ENCODE measurements around the gene RAB17. TPM values are rescaled to one million over a fixed set of nuclear protein-coding genes. Genes with fewer than 3 reads are reported as not detected.
A peak's percentile ranks its signal among the peaks of the same experiment; 100 is the strongest.

RAB17 gene
- total RNA-seq, 1 experiment from 2014 or later, result not detected

GRCh38 chr2:237581326-237581725 is 9.2 kb downstream of the RAB17 start:
- no peak for DNase-seq (ENCODE audit: low read depth)

DNA sequence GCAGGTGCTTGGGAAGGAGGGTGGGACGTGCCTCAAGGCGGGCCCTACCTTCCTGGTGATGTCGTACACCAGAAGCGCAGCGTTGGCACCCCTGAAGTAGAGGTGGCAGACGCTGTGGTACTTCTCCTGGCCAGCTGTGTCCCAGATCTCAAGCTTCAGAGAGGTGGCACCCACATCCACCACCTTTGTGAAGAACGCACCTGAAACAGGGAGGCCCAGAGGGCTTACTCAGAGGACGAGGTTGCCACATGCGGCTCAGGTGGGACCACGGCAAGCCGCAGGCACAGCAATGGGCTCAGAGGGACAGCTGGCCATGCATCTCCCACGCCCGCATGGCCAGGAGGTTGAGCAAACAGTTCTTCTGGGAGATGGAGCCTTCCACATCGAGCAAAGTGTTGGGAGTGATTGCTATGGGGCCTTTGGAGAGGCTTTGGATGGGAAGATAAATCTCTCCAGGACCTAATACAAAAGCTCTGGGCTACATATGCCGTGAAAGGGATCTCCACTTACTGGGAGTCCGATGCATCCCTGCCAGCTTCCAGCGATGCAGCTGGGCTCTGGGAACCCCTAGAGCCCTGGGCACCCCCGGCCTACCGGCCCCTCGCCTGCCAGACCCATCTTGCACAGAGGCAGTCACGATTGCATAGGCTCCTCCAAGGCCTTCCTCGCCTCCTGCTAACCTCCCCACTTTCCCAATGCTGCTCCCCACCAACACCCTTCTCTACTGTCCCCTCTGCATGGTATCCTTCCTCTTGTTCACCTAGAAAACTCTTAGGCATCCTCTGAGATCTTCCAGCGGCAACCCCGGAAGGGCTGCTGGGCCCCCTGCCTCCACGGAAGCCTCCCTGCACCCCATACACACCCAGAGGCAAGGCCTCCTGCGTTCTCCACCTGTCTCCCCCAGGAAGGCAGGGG is 12.3 kb downstream of the RAB17 start:
- no peak for DNase-seq (ENCODE audit: low read depth)

GRCh38 chr2:237577458-237577857 is 13.1 kb downstream of the RAB17 start:
- DNase-seq (ENCODE audit: low read depth), result no peak

GRCh38 chr2:237576974-237577373 is 13.6 kb downstream of the RAB17 start:
- no peak for DNase-seq (ENCODE audit: low read depth)

DNA sequence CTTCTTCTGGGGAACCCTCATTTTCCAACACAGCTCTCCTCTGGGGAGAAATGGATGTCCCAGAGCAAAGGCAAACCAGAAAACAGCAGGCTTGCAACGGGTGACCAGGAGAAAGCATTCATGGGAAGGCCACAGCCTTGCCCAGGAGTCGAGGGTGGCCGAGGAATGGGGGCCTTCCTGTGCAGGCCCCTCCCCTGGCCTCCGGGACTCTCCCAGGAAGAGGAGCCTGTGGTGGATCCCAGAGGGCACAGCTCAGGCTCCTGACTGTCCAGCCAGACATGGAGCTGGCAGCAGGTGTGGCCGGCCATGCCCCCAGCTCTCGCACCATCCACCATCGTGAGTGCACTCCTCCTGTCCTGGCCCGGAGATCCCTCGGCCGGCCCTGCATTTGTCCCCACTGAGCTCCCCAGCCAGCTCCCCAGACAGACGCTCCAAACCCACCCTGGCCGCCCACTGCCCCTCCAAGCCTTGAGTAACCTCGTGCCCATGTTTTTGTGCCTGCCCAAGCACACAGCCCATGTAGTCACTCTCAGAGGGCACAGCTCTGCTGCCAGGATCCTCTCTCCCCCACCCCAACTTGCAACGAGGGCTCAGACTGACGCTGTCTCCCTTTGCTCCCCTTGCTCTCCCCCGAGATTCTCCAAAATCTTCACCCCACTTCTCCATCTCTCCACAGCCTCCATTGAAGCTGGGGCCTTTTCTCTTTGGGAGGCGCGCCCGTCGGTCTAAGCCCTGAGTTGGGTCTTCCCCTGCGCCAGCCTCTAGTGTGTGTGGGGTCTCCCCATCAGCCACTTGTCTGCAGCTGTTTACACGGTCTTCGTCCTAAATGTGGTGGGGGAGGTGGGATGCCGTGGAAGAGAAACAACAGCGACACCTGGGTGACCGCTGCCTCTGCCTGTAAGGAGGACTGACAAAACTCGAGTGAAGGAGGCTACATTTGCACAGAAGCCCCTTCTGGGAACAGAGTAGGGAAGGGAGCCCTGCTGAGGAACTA is 14.4 kb downstream of the RAB17 start:
- no peak for DNase-seq (ENCODE audit: low read depth)

- DNase-seq (ENCODE audit: low read depth), result peak; percentile 27
Observed at GRCh38 chr2:237574894-237575868, 15.4 kb downstream of the RAB17 start.

DNA sequence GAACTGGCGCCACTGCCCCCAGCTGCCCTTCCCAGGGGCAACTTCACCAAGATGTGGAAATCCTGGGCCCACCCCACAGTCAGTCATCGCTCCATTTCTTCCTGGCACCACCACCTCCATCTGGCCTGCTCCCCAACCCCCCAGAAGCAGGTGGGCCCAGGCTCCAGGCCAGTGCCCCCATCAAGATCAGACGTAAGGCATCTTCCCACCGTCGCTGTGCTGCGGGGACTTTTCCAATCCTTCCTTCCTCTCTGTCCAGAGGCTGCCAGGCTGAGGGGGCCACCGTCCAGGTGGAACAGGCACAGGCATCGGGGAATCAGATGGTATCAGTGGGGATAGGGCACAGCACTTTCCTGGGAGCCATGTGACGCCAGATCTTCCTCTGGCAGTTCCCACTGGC is 16.1 kb downstream of the RAB17 start:
- DNase-seq (ENCODE audit: low read depth), result no peak

GRCh38 chr2:237573721-237574415 is 16.7 kb downstream of the RAB17 start:
- DNase-seq (ENCODE audit: low read depth), result no peak

DNA sequence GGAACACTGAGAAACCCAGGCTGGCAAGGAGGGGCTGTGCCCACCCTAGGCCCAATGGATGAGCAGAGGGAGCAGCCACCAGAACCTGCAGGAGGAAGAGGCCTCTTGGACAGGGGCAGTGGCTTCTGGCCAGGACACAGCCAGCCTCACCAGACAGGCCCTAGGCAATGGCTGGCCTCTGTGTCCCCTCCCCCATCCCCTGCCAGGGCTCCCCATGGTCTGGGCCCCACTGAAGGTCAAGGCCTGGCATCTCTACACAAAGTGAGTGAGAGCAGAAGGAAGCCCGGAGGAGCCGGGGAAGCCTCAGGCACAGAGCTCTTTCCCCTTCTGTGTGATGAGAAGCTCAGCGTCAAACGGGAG is 17.8 kb downstream of the RAB17 start:
- no peak for DNase-seq (ENCODE audit: low read depth)

GRCh38 chr2:237572021-237572741 is 18.4 kb downstream of the RAB17 start:
- peak; percentile 81 for DNase-seq (ENCODE audit: low read depth)

GRCh38 chr2:237571551-237571950 is 19.0 kb downstream of the RAB17 start:
- no peak for DNase-seq (ENCODE audit: low read depth)

- no peak for DNase-seq (ENCODE audit: low read depth)
Observed at GRCh38 chr2:237570776-237571335, 19.7 kb downstream of the RAB17 start.

DNA sequence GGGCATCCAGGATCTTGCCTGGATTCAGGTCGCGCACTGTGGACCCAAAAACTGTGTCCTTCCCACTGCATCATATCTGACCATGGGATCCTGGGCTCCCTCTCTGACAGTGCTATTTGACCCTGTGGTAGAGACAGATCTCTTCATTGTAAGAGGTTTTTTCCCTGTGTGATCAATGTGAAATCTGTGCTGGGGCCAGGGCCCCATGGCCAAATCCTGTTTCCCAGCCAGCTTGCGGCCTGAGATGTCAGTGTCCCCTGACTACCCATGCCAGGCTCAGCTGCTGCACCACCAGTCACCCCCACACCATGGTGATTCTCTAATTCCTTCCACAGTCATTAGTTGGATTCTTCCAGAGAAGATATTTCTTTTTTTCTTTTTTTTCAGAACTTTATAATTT is 20.6 kb downstream of the RAB17 start:
- no peak for DNase-seq (ENCODE audit: low read depth)

DNA sequence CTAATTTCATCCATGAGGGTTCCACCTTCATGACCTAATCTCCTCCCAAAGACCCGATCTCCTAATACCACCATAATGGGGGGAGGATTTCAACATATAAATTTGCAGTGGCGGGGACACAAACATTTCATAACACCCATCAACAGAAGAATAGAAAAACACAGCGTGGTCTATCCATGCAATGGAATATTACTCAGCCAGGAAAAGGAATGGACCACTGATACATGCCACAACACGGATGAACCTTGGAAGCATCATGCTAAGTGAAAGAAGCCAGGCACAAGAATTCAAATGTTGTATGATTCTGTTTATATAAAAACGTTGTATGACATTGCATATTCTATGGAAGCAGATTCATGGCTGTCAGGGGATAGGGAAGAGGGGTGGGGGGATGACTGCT is 21.5 kb downstream of the RAB17 start:
- no peak for DNase-seq (ENCODE audit: low read depth)

DNA sequence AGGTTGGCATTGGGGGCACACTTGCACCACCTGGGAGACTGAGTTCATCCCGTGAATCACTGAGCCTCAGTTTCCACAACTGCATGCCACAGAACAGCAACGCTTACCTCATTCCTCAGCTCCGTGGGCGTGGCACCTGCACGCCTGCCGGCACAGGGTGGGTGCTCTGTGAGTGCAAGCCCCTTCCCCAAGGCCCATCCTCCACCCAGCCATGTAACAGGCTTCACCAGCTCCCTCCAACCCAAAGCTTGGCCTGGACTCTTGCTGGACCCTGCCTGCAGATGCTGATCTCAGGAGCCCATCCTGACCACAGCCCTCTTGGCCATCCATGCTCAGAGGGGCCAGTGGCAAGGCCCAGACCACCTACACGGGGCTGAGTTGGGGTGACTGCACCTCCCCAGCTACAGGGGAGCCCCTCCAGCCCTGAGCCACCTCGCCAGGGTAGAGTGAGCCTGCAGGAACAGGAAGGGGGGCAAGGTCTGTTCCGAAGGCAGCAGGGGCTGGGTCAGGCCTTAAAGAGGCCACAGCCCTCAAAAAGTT is 22.3 kb downstream of the RAB17 start:
- DNase-seq (ENCODE audit: low read depth), result no peak

DNA sequence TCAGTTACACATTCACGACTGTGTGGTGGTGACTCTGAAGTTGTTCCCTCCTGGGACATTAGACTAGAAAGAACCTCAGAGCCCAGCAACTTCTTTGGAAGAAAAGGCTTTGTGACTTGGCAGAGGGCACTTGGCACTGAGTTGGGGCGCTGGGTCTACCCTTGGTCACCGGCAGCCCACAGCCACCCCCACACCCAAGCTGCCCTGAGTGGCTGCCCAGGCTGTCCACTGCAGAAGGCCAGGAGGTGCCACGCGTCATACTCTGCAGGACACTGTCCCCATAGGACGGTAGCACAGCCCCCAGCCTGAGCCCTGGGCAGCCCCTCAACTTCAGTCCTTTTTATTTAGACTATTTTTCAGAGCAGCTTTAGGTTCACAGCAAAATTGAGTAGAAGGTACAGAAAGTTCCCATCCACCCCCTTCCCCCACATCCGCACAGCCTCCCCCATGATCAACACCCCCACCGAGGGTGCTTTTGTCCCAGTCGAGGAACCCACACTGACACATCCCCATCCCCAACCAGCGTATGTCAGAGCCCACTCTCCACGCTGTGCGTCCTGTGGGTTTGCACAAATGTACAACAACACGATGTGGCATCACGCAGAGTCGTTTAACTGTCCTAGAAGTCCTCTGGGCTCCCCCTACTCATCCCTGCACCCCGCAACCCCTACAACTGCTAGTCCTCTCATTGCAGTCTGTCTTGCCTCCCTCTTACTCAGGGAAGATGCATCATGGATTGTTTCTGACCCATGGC is 23.1 kb downstream of the RAB17 start:
- DNase-seq (ENCODE audit: low read depth), result no peak

DNA sequence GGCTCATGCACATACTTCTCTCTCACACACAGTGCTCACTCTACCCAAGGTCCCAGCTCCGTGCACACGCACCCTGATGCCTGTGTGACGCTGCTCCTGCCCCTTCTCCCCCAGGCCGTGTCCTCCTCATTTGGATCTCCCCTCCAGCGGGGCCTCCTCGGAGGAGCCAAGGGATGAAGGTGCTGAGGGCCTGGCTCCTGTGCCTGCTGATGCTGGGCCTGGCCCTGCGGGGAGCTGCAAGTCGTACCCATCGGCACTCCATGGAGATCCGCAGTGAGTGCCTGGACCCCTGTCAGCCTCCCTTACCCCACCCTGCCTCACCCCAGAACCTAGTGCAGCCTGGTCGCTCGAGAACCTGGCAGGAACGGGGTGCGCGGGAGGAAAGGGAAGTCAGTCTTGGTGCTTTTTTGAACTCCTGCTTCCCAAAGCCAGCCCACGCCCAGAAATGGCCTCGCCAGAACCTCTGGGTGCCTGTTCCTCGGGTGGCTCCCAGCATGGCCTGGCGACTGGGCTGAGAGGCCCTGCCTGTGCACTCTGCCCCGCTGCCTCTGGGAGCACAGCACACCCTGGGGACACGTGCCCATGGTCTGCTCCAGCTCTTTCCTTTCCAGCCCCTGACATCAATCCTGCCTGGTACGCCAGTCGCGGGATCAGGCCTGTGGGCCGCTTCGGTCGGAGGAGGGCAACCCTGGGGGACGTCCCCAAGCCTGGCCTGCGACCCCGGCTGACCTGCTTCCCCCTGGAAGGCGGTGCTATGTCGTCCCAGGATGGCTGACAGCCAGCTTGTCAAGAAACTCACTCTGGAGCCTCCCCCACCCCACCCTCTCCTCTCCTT is 23.9 kb downstream of the RAB17 start, which contains the start of gene PRLH:
Gene PRLH, plus strand, starts transcription at position 174 of the 835 bp plus-strand sequence. Its CDS starts 0 bp downstream, at position 174.
- DNase-seq (ENCODE audit: low read depth), result no peak
